GM12872 (cell line): Measurements from ENCODE around the gene CAPZA3.

ENCODE experiments used
- CTCF ChIP-seq: IDR thresholded peaks from 3 replicates; pipeline ENCODE4 v1.5.1; 2011; ENCODE audit warnings: low read depth, mild to moderate bottlenecking, low read length, moderate library complexity; ENCODE audit not compliant: insufficient read depth

CAPZA3 gene

GRCh38 chr12:18731156-18731555 lies 6.8 kb upstream of the CAPZA3 start:
- no peak for TF ChIP-seq CTCF

- no peak for TF ChIP-seq CTCF
These were observed 10.0 kb downstream of the CAPZA3 start for GRCh38 chr12:18747895-18748294.

GRCh38 chr12:18749386-18749957 lies 11.6 kb downstream of the CAPZA3 start:
- no peak for TF ChIP-seq CTCF

GRCh38 chr12:18750085-18750484 lies 12.2 kb downstream of the CAPZA3 start:
- no peak for TF ChIP-seq CTCF

GRCh38 chr12:18751866-18752265 lies 13.9 kb downstream of the CAPZA3 start:
- no peak for TF ChIP-seq CTCF

GRCh38 chr12:18752280-18752920 lies 14.5 kb downstream of the CAPZA3 start:
- no peak for TF ChIP-seq CTCF

GRCh38 chr12:18752947-18753346 lies 15.0 kb downstream of the CAPZA3 start:
- TF ChIP-seq CTCF, result no peak
